ENCODE results near the gene GMDS.
A peak's percentile ranks its signal among the peaks of the same experiment; 100 is the strongest.

GMDS gene

GRCh38 chr6:2203264-2203663 lies 42.1 kb downstream of the GMDS start:
- no peak for DNase-seq

GRCh38 chr6:2197984-2198383 lies 47.4 kb downstream of the GMDS start:
- DNase-seq = no peak

GRCh38 chr6:2197177-2197671 lies 48.2 kb downstream of the GMDS start:
- no peak for DNase-seq

GRCh38 chr6:2196079-2196679 lies 49.2 kb downstream of the GMDS start:
- DNase-seq = peak; percentile 15 to 56

GRCh38 chr6:2194643-2195042 lies 50.8 kb downstream of the GMDS start:
- DNase-seq = no peak

- DNase-seq = no peak
These were observed 51.5 kb downstream of the GMDS start for GRCh38 chr6:2193931-2194330.

GRCh38 chr6:2192976-2193375 lies 52.4 kb downstream of the GMDS start:
- no peak for DNase-seq

- DNase-seq = no peak
These were observed 54.0 kb downstream of the GMDS start for GRCh38 chr6:2191390-2191740.

- DNase-seq = no peak
These were observed 54.6 kb downstream of the GMDS start for GRCh38 chr6:2190661-2191389.

- DNase-seq = no peak
These were observed 56.5 kb downstream of the GMDS start for GRCh38 chr6:2188856-2189384.

GRCh38 chr6:2188397-2188796 lies 57.0 kb downstream of the GMDS start:
- DNase-seq = no peak

- DNase-seq = no peak
These were observed 57.6 kb downstream of the GMDS start for GRCh38 chr6:2187826-2188225.

GRCh38 chr6:2186516-2186915 lies 58.9 kb downstream of the GMDS start:
- DNase-seq = no peak

GRCh38 chr6:2185466-2185865 lies 59.9 kb downstream of the GMDS start:
- DNase-seq = no peak

- no peak for DNase-seq
These were observed 60.5 kb downstream of the GMDS start for GRCh38 chr6:2184700-2185455.

GRCh38 chr6:2183752-2184151 lies 61.7 kb downstream of the GMDS start:
- no peak for DNase-seq

GRCh38 chr6:2183246-2183645 lies 62.2 kb downstream of the GMDS start:
- no peak for DNase-seq

GRCh38 chr6:2182251-2182650 lies 63.2 kb downstream of the GMDS start:
- no peak for DNase-seq

- no peak for DNase-seq
These were observed 63.8 kb downstream of the GMDS start for GRCh38 chr6:2181567-2181966.

GRCh38 chr6:2179950-2180349 lies 65.5 kb downstream of the GMDS start:
- DNase-seq = no peak

- no peak for DNase-seq
These were observed 66.2 kb downstream of the GMDS start for GRCh38 chr6:2179241-2179640.

- no peak for DNase-seq
These were observed 67.3 kb downstream of the GMDS start for GRCh38 chr6:2178125-2178524.

GRCh38 chr6:2175825-2176224 lies 69.6 kb downstream of the GMDS start:
- no peak for DNase-seq

Data from CD4-positive, alpha-beta T cell treated with Interferon alpha-2 for 1 hour (primary cell).